Sigmoid colon (tissue), 3 donors: Measurements from ENCODE around the gene SPTLC2.

Experiments
- CTCF ChIP-seq, 4 experiments: fragments of 450-650 bp in 3 of 4; fragments of 200-600 bp in 1 of 4; IDR thresholded peaks; one replicate each; pipeline ENCODE4 v1.5.1; 2016 to 2019; ENCODE audit warnings: antibody characterized with exemption in 4 of 4, mild to moderate bottlenecking in 3 of 4, moderate library complexity in 2 of 4
- POLR2A ChIP-seq, 2 donors: fragments of 450-650 bp; IDR thresholded peaks; one replicate each; pipeline ENCODE4 v1.6.1; 2016; ENCODE audit warnings: antibody characterized with exemption in 2 of 2, mild to moderate bottlenecking in 2 of 2, moderate library complexity in 2 of 2

DNA sequence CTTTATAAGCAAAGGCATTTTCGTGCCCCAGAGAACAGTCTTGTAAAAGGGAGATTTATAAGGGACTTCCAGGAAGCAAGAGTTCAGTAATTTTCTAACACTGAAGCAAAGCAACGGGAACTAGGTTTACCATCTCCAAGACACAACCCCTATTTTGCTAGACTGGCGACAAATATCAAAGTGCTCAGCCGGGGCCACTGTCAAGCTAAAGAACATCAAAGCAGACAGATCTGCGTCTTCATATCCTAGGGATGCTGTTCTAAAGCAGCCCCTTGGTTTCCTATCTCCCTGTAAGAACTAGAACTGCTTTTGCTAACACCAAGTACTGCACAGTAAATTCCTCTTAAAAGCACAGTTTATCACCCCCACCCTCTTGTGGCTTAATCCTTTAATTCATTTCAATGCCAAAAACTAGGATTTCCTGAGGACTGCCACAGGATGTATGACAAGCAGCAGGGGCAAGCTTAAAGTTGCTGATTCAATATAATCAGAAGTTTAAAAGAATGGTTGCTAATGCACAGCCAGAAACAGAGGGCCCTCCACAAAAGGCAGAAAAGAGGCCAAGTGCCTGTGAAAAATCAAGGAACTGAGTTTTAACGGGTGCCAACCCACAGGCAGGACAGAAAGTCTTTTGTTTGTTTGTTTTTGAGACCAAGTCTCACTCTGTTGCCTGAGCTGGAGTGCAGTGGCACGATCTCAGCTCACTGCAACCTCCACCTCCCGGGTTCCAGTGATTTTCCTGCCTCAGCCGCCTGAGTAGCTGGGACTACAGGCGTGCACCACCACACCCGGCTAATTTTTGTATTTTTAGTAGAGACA, 73.8 kb downstream of the SPTLC2 start:
- TF ChIP-seq CTCF (IDR thresholded peaks at IDR 0.05): no peak
- no peak for TF ChIP-seq POLR2A (IDR thresholded peaks at IDR 0.05)
